Activated CD4-positive, alpha-beta T cell treated with anti-CD3 and anti-CD28 coated beads, Interleukin-2, amount 50 U/mL, for 48 hours (primary cell): ENCODE results near the gene POU5F1.

Experiments
- DNase-seq, 2 experiments: peaks; one replicate each; pipeline ENCODE4 v3.0.0-alpha.2; 2020

The POU5F1 gene

DNA sequence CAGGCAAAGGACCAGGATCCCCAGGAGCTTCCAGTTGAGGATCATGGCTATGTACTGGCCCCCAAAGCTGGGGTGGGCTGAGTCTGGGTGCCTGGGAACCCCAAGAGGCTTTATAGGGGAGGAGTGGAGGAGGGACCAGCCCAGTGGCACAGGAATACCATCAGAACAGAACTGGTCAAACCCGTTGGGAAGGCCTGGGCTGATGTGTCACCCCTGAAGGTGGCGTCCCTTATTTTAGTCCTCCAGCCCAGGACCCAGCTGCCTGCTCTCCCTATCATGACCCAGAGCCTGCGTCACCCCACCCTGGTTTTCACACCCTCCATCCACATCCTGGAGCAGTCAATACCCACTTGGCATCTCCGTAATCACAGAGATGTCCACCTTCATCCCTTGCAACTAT, 31.5 kb downstream of the POU5F1 start, which contains the start of gene PSORS1C2:
Gene PSORS1C2, minus strand, starts transcription at position 85 of the 400 bp plus-strand sequence. Its CDS starts 40 bp downstream, at position 45.
- DNase-seq = no peak

DNA sequence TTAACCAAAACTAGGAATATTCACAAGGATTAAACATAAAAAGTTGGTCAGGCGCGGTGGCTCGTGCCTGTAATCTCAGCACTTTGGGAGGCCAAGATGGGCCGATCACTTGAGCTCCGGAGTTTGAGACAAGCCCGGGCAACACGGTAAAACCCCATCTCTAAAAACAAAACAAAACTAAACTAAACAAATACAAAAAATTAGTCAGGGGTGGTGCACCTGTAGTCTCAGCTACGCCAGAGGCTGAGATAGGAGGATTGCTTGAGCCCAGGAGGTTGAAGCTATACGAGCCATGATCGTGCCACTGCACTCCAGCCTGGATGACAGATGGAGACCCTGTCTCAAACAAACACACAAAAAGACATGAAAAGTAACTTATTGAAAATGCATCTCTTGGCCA, 34.8 kb downstream of the POU5F1 start:
- DNase-seq = no peak

DNA sequence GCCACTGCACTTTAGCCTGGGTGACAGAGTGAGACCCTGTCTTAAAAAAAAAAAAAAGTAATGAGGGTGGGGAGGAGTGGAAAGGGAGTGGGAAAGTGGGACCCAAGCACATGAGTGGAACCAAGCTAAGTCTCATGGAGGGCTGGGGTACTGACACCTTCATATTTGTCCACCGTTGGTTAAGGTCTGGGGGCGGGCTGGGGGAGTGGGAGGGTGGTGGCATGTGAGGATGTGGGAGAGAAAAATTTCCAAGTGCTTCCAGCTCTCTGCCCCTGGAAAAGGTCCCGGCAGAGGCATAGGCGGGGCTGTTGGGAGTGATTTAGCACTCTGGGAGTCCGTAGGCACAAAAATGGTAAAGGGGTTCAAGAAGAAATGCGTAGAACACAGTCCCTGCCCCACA, 37.7 kb downstream of the POU5F1 start:
- no peak for DNase-seq

DNA sequence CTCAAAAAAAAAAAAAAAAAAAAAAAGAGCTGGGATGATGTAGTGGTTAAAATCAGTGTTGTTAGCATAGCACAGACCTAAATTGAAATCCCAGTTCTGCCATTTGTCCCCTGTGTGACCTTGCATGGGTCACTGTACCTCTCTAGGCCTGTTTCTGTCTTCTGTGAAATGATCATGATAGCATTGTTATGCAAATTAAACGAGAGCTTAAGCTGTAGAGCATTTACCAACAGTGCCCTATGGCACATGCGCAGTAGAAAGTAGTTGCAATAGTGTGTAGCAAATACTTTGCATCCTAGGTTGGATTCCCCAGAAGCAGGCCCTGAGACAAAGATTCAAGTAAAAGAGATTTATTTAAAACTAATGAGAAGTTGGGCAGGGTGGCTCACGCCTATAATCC, 38.9 kb downstream of the POU5F1 start:
- DNase-seq = no peak

- no peak for DNase-seq
Measured at GRCh38 chr6:31130751-31131150, 39.7 kb downstream of the POU5F1 start.

- no peak for DNase-seq
Measured at GRCh38 chr6:31129130-31129529, 41.4 kb downstream of the POU5F1 start.

- DNase-seq = peak; percentile 83 to 86
Measured at GRCh38 chr6:31128093-31128676, 42.3 kb downstream of the POU5F1 start.

- DNase-seq = no peak
Measured at GRCh38 chr6:31126396-31127175, 43.9 kb downstream of the POU5F1 start.

DNA sequence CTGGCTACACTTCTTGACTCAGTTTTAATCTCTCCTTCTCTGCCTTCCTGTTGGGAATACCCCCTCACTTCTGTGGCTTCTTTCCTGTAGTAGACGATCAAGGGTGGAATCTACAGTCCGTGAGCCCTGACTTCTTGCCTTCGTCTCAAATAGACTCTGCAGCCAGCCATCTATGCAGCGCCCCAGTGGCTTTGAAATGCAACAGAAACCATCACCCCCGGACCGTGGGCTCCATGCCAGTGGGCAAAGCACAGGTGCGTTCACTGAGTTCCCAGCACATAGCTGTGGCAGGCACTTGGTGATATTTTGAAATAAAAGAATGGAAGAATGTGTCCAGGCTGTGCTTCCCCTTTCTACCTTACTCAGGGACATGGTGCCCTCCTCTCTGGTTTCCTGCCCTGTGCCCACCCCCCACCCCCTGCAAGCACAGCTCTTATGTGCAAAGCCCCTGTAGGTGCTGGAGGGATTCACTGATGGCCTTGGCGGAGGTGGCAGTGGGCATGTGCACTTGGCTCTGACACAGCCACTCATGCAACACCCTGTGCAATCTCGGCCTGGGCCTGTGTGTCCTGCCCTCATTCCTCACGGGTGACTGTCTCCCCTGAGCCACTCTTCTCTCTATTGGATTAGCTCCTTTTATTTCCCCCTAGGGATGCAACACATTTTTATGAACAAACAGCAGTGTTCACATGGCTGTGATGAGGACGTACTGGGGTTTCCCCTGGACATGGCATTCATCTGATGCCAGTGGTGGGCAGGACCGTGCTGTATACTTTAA, 44.7 kb downstream of the POU5F1 start:
- DNase-seq = no peak

GRCh38 chr6:31125162-31125561, 45.3 kb downstream of the POU5F1 start:
- no peak for DNase-seq

- no peak for DNase-seq
Measured at GRCh38 chr6:31122791-31123706, 47.4 kb downstream of the POU5F1 start.

DNA sequence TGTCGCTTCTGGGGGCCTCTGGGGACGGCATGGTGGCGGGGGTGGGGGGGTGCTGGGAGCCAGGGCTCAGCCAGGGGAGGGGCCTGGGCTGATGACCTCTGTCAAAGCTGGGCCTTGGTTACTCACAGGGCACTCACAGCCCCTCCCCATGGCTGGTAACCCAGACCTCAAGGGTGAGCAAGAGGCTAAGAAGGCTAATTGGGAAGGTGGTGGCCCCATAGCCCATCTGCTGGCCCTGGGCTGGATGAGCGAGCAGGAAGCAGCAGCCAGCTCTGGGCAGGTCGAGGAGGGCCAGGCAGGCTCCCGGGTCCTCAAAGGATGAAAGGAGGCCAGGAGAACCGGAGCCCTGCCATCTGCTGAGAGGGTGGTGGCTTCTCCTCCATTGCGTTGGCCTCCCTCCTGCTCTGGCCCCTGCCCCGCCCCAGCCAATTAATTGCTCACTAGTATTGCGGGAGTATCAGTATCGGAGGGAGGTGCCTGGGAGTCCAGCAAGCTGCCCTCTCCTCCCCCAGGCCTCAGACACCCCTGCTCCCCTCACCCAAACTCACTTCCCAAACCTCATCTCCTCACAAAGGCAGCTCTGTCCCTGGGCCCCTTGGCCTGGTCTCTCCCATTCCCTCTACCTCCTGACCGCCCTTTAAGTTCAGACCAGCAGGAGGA, 49.2 kb downstream of the POU5F1 start:
- no peak for DNase-seq

DNA sequence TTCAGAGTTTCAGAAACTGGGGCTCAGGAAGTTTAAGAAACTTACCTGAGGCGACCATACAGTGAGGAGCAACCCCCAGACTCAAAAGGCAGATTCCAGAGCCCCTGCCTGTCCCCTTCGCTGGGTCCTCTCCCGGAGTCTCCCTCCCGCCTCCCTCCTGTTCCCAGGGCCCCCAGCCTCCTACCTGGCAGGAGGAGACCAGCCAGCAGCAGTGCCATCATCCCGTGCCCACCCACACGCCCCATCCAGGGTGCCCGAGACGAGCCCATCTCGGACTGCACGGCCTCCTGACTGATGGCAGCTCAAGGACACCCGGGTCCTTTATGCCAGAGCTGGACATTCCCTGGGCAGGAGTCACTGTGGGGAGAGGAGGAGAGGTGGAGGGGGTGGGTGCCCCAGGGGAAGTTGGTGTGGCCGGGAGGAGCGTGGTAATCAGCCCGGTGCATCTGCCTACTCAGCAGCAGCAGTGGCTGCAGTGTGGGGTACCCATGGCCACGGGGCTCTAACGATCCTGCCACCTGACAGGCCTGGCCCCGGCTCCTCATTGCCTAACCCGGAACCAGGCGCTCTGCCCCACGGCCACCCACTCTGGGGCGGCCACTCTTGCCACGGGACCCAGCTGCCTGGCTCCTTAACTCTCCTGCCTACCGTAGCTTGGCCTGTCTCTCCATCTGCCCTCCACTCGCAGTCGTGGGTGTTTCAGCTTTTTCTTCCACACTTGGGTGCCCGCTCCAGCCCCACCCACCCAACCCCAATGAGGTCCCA, 50.1 kb downstream of the POU5F1 start, which contains the start of gene CDSN:
Gene CDSN, minus strand, starts transcription at position 296 of the 765 bp plus-strand sequence. Its CDS starts 27 bp downstream, at position 269.
- DNase-seq = no peak

GRCh38 chr6:31118178-31118577, 52.3 kb downstream of the POU5F1 start:
- no peak for DNase-seq

- DNase-seq = no peak
Measured at GRCh38 chr6:31116661-31117385, 53.7 kb downstream of the POU5F1 start.

- no peak for DNase-seq
Measured at GRCh38 chr6:31115941-31116560, 54.4 kb downstream of the POU5F1 start.

- no peak for DNase-seq
Measured at GRCh38 chr6:31114970-31115849, 55.3 kb downstream of the POU5F1 start.

GRCh38 chr6:31114541-31114878, 56.0 kb downstream of the POU5F1 start, which contains the start of gene PSORS1C1:
Gene PSORS1C1, plus strand, starts transcription at chr6:31114800. Its CDS starts 14,833 bp downstream, at chr6:31129633.
- DNase-seq = no peak
